GM12878 (cell line): ENCODE measurements around the gene MAL.

Experiments used
- CEBPB ChIP-seq, 2 experiments: fragments of 150-350 bp in 1 of 2; IDR thresholded peaks; 2 replicates each; pipeline ENCODE4 v1.6.1; 2012 to 2014; ENCODE audit warnings: low read depth in 2 of 2, low read length in 2 of 2, borderline replicate concordance in 1 of 2, inconsistent platforms in 1 of 2
- EZH2 ChIP-seq: IDR thresholded peaks from 2 replicates; pipeline ENCODE4 v1.6.1; 2012; ENCODE audit warnings: low read depth, mild to moderate bottlenecking, control low read depth, inconsistent platforms, low read length, borderline replicate concordance; ENCODE audit not compliant: control insufficient read depth
- NFYB ChIP-seq: IDR thresholded peaks from 2 replicates; pipeline ENCODE4 v1.6.1; 2011; ENCODE audit warnings: low read depth, mild to moderate bottlenecking, low read length, improper control_type of control experiment, moderate library complexity; ENCODE audit not compliant: insufficient read depth
- NR2C2 ChIP-seq: IDR thresholded peaks from 2 replicates; pipeline ENCODE4 v1.6.1; 2011; ENCODE audit warnings: borderline replicate concordance, low read depth; ENCODE audit not compliant: control insufficient read depth, insufficient read length
- NRF1 ChIP-seq: conservative IDR thresholded peaks from 2 replicates; pipeline ENCODE4 v1.6.1; 2011; ENCODE audit warnings: mild to moderate bottlenecking, low read depth, low read length, improper control_type of control experiment
- SMARCA5 ChIP-seq: fragments of 450-650 bp; IDR thresholded peaks from 2 replicates; pipeline ENCODE4 v1.6.1; 2017; ENCODE audit warnings: mild to moderate bottlenecking
- SMC3 ChIP-seq: IDR thresholded peaks from 2 replicates; pipeline ENCODE4 v1.6.1; 2011; ENCODE audit warnings: low read length, improper control_type of control experiment, borderline replicate concordance
- TAF1 ChIP-seq: IDR thresholded peaks from 2 replicates; pipeline ENCODE4 v1.6.1; 2011; ENCODE audit warnings: mild to moderate bottlenecking, low read depth, low read length, borderline replicate concordance
- TF ChIP-seq, protein P1 (sequence below): IDR thresholded peaks from 2 replicates; pipeline ENCODE4 v1.6.1; 2011; ENCODE audit warnings: low read depth, mild to moderate bottlenecking, low read length, moderate library complexity, borderline replicate concordance; ENCODE audit errors: extremely low read depth
- TF ChIP-seq, protein P2 (sequence below), 3 experiments: IDR thresholded peaks in 2 of 3; conservative IDR thresholded peaks in 1 of 3; 2 replicates each; pipeline ENCODE4 v1.5.1; 2011; ENCODE audit warnings: low read depth in 3 of 3, low read length in 3 of 3, mild to moderate bottlenecking in 3 of 3, control low read depth in 2 of 3, moderate library complexity in 2 of 3, inconsistent platforms in 1 of 3, mixed read lengths in 1 of 3; ENCODE audit not compliant: control insufficient read depth in 2 of 3, insufficient read depth in 1 of 3; ENCODE audit errors: extremely low read depth in 1 of 3
- TF ChIP-seq, protein P3 (sequence below): fragments of 450-650 bp; IDR thresholded peaks from 2 replicates; pipeline ENCODE4 v1.6.1; 2017; ENCODE audit warnings: mild to moderate bottlenecking
- TF ChIP-seq, protein P4 (sequence below): IDR thresholded peaks from 2 replicates; pipeline ENCODE4 v1.6.1; 2012; ENCODE audit warnings: low read depth, low read length, improper control_type of control experiment

DNA sequence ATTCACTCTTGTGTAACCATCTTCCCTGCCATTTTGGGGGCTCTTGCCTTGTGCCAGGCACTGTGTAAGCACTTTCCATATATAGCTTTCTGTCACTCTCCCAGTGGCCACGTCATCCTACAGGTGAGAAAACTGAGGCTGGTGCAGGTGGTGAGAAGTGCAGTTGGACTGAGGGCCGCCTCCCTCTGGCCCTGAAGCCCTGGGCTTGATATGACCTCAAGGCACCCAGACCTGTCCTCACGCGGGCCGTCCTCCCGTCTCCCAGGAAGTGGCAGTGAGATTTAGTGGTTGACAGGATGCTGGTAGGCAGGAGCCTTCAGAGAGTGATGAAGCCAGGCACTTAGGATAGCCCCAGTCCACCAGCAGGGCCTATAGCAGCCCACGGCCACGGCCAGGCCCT lies 30.5 kb downstream of the MAL start:
- TF ChIP-seq, protein P1, sequence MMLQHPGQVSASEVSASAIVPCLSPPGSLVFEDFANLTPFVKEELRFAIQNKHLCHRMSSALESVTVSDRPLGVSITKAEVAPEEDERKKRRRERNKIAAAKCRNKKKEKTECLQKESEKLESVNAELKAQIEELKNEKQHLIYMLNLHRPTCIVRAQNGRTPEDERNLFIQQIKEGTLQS, result no peak
- TF ChIP-seq NRF1, result no peak
- TF ChIP-seq, protein P2, sequence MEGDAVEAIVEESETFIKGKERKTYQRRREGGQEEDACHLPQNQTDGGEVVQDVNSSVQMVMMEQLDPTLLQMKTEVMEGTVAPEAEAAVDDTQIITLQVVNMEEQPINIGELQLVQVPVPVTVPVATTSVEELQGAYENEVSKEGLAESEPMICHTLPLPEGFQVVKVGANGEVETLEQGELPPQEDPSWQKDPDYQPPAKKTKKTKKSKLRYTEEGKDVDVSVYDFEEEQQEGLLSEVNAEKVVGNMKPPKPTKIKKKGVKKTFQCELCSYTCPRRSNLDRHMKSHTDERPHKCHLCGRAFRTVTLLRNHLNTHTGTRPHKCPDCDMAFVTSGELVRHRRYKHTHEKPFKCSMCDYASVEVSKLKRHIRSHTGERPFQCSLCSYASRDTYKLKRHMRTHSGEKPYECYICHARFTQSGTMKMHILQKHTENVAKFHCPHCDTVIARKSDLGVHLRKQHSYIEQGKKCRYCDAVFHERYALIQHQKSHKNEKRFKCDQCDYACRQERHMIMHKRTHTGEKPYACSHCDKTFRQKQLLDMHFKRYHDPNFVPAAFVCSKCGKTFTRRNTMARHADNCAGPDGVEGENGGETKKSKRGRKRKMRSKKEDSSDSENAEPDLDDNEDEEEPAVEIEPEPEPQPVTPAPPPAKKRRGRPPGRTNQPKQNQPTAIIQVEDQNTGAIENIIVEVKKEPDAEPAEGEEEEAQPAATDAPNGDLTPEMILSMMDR (IDR thresholded peaks at IDR 0.05 in 2 of 3, conservative IDR thresholded peaks at IDR 0.05 in 1 of 3; ENCODE audit: control insufficient read depth in 2 of 3, extremely low read depth in 1 of 3, insufficient read depth in 1 of 3, low read depth in 3 of 3, low read length in 3 of 3), result no peak
- TF ChIP-seq SMARCA5, result no peak
- no peak for TF ChIP-seq EZH2
- TF ChIP-seq, protein P3, sequence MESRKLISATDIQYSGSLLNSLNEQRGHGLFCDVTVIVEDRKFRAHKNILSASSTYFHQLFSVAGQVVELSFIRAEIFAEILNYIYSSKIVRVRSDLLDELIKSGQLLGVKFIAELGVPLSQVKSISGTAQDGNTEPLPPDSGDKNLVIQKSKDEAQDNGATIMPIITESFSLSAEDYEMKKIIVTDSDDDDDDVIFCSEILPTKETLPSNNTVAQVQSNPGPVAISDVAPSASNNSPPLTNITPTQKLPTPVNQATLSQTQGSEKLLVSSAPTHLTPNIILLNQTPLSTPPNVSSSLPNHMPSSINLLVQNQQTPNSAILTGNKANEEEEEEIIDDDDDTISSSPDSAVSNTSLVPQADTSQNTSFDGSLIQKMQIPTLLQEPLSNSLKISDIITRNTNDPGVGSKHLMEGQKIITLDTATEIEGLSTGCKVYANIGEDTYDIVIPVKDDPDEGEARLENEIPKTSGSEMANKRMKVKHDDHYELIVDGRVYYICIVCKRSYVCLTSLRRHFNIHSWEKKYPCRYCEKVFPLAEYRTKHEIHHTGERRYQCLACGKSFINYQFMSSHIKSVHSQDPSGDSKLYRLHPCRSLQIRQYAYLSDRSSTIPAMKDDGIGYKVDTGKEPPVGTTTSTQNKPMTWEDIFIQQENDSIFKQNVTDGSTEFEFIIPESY, result no peak
- no peak for TF ChIP-seq NR2C2
- no peak for TF ChIP-seq TAF1
- TF ChIP-seq NFYB, result no peak
- TF ChIP-seq, protein P4, sequence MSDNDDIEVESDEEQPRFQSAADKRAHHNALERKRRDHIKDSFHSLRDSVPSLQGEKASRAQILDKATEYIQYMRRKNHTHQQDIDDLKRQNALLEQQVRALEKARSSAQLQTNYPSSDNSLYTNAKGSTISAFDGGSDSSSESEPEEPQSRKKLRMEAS, result no peak
- TF ChIP-seq CEBPB (IDR thresholded peaks at IDR 0.05; ENCODE audit: borderline replicate concordance in 1 of 2, low read depth in 2 of 2, low read length in 2 of 2), result no peak
- no peak for TF ChIP-seq SMC3
